ENCODE measurements around the gene ADCY1.
A peak's percentile ranks its signal among the peaks of the same experiment; 100 is the strongest.

The ADCY1 gene

DNA sequence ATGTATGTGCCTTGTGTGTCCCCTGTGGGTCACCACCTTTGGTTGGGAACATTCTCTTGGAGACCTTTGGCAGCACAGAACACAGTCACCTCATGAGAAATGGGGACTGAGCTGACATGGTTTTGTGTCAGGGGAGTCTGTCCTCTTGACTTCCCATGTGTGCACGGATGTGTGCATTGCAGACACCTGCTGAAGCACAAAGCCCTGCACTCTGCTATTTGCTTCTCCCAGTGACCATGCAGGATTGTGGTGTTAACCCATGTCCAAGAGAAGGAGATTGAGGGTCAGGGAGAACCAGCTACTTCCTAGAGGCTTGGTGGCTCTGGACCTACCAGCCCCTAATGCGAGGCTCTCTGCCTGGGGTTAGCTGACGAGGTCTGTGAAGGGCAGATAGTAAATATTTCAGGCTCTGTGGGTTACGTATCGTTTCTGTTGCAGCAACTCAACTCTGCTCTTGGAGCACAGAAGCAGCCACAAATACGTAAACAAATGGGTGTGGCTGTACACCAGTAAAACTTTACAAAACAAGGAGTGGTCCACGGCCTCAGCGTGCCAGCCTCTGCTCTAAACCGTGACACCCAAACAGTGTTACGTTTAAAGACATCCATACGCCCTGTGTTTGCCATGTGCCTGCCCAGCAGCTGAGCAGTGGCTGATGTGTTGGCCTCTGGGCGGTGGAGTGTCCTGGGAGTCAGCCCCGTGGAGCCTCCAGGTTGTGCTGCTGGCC lies 51.7 kb downstream of the ADCY1 start:
- TF ChIP-seq, protein P1, sequence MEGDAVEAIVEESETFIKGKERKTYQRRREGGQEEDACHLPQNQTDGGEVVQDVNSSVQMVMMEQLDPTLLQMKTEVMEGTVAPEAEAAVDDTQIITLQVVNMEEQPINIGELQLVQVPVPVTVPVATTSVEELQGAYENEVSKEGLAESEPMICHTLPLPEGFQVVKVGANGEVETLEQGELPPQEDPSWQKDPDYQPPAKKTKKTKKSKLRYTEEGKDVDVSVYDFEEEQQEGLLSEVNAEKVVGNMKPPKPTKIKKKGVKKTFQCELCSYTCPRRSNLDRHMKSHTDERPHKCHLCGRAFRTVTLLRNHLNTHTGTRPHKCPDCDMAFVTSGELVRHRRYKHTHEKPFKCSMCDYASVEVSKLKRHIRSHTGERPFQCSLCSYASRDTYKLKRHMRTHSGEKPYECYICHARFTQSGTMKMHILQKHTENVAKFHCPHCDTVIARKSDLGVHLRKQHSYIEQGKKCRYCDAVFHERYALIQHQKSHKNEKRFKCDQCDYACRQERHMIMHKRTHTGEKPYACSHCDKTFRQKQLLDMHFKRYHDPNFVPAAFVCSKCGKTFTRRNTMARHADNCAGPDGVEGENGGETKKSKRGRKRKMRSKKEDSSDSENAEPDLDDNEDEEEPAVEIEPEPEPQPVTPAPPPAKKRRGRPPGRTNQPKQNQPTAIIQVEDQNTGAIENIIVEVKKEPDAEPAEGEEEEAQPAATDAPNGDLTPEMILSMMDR (IDR thresholded peaks at IDR 0.05; ENCODE audit: borderline replicate concordance, control extremely low read depth, extremely low read depth, insufficient read depth, missing control alignments): no peak
- in situ Hi-C loops (cut with MboI; ENCODE audit: low sequenced_read_pairs, unreplicated experiment): no loop called here
- peak; percentile 9 for DNase-seq (ENCODE audit: low spot score)

DNA sequence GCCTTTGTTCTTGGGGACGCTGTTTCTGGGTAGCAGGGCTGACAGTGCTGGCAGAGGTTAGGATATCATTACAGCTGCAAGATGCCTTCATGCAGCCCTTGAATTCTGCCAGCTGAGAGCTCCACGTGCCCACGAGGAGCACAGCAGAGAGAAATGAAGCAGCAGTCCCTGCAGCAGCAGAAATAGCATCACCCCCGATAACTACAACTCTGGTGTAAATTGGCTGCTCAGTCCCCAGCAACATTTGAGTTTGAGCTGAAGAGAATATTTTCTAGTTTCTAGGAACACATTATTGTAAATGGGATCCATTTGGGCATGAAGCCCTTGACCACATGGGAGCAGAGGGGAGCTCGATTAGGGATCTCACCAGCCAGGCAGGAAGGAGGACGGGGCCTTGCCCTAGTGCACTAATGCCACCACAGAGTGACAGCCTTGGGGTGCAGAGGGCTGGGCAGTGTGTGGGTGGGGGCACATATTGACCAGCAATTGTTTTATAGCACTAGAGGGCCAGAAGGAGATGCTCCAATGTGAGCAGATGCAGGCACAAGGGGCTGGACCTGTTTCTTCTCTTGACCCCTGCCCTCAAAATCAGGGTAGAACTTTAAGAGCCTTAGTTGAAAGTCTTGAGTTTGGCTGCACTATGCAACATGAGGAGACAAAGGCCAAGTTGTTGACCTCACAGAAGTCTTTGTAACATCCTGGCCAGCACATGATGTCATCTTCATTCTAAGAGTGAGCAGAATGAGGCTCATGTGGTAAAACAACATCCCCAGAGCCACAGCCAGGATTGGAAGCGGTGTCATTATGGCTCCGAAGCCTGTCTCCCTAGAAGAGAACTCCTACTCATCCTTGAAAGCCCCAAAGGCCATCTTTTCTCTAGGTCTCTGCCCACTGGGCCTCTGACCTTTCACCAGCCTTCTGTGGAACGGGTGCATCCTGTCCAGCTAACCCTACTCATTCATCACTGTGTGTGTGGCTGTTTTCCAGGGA lies 52.6 kb downstream of the ADCY1 start:
- TF ChIP-seq, protein P1 (IDR thresholded peaks at IDR 0.05; ENCODE audit: borderline replicate concordance, control extremely low read depth, extremely low read depth, insufficient read depth, missing control alignments): no peak
- in situ Hi-C loops (cut with MboI; ENCODE audit: low sequenced_read_pairs, unreplicated experiment): no loop called here
- DNase-seq (ENCODE audit: low spot score): peak; percentile 5

DNA sequence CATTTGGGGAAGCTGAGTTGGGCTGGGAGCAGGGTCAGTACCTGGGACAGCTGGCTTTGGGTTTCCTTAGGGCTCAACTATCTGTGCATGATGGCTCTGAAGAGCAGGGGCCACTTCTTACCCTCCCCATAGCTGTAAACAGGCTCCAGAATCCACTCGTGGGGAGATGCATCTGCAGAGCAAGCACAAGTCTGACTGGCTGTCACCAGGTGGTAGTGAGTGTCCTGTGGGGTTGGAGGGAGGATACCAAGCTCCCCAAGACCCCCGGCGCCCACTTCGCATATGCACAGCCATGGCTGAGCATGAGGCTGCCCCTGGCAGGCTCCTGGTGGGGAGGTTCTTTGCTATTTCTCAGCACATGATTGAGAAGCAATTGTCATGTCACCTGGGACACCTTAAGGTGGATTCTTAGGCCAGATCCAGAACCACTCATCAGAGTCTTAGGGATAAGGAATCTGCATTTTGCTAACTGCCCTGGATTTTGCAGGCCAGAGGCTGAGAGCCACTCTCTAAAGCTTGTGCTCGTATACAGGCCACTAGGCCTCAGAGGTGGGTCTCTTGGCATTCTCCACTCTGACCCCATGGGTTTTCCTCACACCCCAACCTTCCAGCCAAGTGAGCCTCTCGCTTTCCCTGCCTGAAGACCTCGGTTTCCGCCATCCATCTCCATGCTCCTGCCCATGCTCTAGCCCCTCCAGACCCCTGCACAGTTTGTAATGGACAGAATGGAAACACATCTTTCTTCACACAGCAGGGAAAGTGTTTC lies 53.7 kb downstream of the ADCY1 start:
- in situ Hi-C loops (cut with MboI; ENCODE audit: low sequenced_read_pairs, unreplicated experiment): no loop called here
- TF ChIP-seq, protein P1 (IDR thresholded peaks at IDR 0.05; ENCODE audit: borderline replicate concordance, control extremely low read depth, extremely low read depth, insufficient read depth, missing control alignments): no peak
- no peak for DNase-seq (ENCODE audit: low spot score)

GRCh38 chr7:45631569-45631968 lies 57.4 kb downstream of the ADCY1 start:
- TF ChIP-seq, protein P1 (IDR thresholded peaks at IDR 0.05; ENCODE audit: borderline replicate concordance, control extremely low read depth, extremely low read depth, insufficient read depth, missing control alignments): no peak
- DNase-seq (ENCODE audit: low spot score): no peak
- in situ Hi-C loops (cut with MboI; ENCODE audit: low sequenced_read_pairs, unreplicated experiment): no loop called here

DNA sequence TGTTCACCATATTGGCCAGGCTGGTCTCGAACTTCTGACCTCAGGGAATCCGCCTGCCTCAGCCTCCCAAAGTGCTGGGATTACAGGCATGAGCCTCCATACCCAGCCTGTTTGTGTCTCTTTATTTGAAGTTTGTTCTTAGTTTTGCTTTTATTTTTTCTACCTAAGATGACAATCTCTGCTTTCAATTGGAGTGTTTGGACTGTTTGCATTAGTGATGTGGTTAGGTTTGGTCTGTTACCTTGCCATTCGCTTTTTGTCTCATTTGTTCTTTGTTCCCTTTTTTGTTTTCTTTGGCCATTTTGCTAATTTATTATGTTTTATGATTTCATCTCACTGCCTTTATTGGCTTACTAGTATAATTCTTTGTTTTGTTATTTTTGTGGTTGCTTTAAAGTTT lies 62.6 kb downstream of the ADCY1 start:
- no peak for DNase-seq (ENCODE audit: low spot score)
- in situ Hi-C loops (cut with MboI; ENCODE audit: low sequenced_read_pairs, unreplicated experiment): no loop called here
- TF ChIP-seq, protein P1 (IDR thresholded peaks at IDR 0.05; ENCODE audit: borderline replicate concordance, control extremely low read depth, extremely low read depth, insufficient read depth, missing control alignments): no peak

DNA sequence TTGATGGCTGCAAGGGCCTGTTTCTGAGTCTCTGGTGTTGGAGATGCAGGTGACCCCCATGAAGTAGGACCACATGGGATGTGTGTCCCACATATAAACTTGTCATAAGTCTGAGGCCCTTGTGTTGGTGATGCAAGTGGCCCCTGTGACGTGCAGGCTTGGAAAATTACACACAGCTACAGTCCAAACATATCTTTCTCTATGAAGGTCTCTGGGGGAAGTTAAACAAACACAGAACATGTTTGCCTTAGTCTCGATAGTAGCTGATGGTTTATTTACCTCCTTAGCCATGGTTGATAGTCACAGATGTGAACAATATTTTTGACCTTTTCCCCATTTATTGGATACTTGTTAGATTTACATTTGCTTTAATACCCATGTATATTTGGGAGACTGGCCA lies 64.7 kb downstream of the ADCY1 start:
- in situ Hi-C loops (cut with MboI; ENCODE audit: low sequenced_read_pairs, unreplicated experiment): no loop called here
- DNase-seq (ENCODE audit: low spot score): no peak
- TF ChIP-seq, protein P1 (IDR thresholded peaks at IDR 0.05; ENCODE audit: borderline replicate concordance, control extremely low read depth, extremely low read depth, insufficient read depth, missing control alignments): no peak
